Measurements from ENCODE around the gene GLRX3. TPM values are rescaled to one million over a fixed set of nuclear protein-coding genes. Genes with fewer than 3 reads are reported as not detected.
"Not testable (repeated sequence)": the region's sequence is repeated elsewhere in the genome, so short reads cannot be mapped to it uniquely, and the experiment has no call there.

Gene GLRX3
- total RNA-seq, 1 donor from 2014 or later: 137 TPM

GRCh38 chr10:130198651-130199050 is 62.5 kb downstream of the GLRX3 start:
- H2AFZ ChIP-seq (ENCODE audit: low read depth, low read length): no peak overlapping the region
- no peak overlapping the region for H3K4me3 ChIP-seq (ENCODE audit: insufficient read depth, low read depth, low read length)
- H3K27me3 ChIP-seq (ENCODE audit: insufficient read depth, low read length): no peaks in the 10 kb centered on the region
- Mint-ChIP-seq H3K9me3 (ENCODE audit: unreplicated experiment) (no peaks in the 10 kb centered on the region), H3K4me1 (ENCODE audit: low read depth, unreplicated experiment) (peaks cover 5% of the 10 kb centered on the region), H3K4me3 (ENCODE audit: unreplicated experiment) (no peak overlapping the region), H3K27me3 (ENCODE audit: low read depth, unreplicated experiment) (peaks cover 4% of the 10 kb centered on the region), H3K27ac (ENCODE audit: unreplicated experiment) (no peak overlapping the region), H3K36me3 (ENCODE audit: low read depth, unreplicated experiment) (peaks cover 6% of the 10 kb centered on the region)
- H3K27ac ChIP-seq (ENCODE audit: low read depth, low read length): no peak overlapping the region
- no peak overlapping the region for H3K9ac ChIP-seq (ENCODE audit: low read length)
- H3K4me2 ChIP-seq (ENCODE audit: low read length): no peak overlapping the region
- H4K20me1 ChIP-seq (ENCODE audit: insufficient read depth, low read length): no peaks in the 10 kb centered on the region
- FAIRE-seq (no peak), DNase-seq (ENCODE audit: low read depth) (no peak)
- no peaks in the 10 kb centered on the region for H3K36me3 ChIP-seq (ENCODE audit: insufficient read depth, low read length)
- H3K9me3 ChIP-seq (ENCODE audit: insufficient read depth, low read depth, low read length): no peaks in the 10 kb centered on the region
- H3K4me1 ChIP-seq (ENCODE audit: insufficient read depth, low read length): no peaks in the 10 kb centered on the region
- no peak for TF ChIP-seq EZH2 (IDR thresholded peaks at IDR 0.05; ENCODE audit: insufficient read depth, low read length)
- TF ChIP-seq CTCF (IDR thresholded peaks at IDR 0.05; ENCODE audit: insufficient read depth, low read depth, low read length): no peak
- no peaks in the 10 kb centered on the region for H3K79me2 ChIP-seq (ENCODE audit: insufficient read depth, low read length)

- Mint-ChIP-seq H3K4me1 (ENCODE audit: low read depth, unreplicated experiment) (no peaks in the 10 kb centered on the region), H3K9me3 (ENCODE audit: unreplicated experiment) (no peaks in the 10 kb centered on the region), H3K36me3 (ENCODE audit: low read depth, unreplicated experiment) (peaks cover 6% of the 10 kb centered on the region), H3K4me3 (ENCODE audit: unreplicated experiment) (no peak overlapping the region), H3K27me3 (ENCODE audit: low read depth, unreplicated experiment) (peaks cover 7% of the 10 kb centered on the region), H3K27ac (ENCODE audit: unreplicated experiment) (no peak overlapping the region)
- Histone ChIP-seq H4K20me1 (ENCODE audit: insufficient read depth, low read length) (no peaks in the 10 kb centered on the region), H3K79me2 (ENCODE audit: insufficient read depth, low read length) (no peaks in the 10 kb centered on the region), H3K9ac (ENCODE audit: low read length) (no peak overlapping the region), H3K4me1 (ENCODE audit: insufficient read depth, low read length) (no peaks in the 10 kb centered on the region), H3K9me3 (ENCODE audit: insufficient read depth, low read depth, low read length) (no peaks in the 10 kb centered on the region), H3K4me3 (ENCODE audit: insufficient read depth, low read depth, low read length) (no peak overlapping the region), H2AFZ (ENCODE audit: low read depth, low read length) (no peak overlapping the region), H3K36me3 (ENCODE audit: insufficient read depth, low read length) (no peaks in the 10 kb centered on the region), H3K27me3 (ENCODE audit: insufficient read depth, low read length) (no peaks in the 10 kb centered on the region), H3K27ac (ENCODE audit: low read depth, low read length) (no peak overlapping the region), H3K4me2 (ENCODE audit: low read length) (no peak overlapping the region)
- DNase-seq (ENCODE audit: low read depth) (no peak), FAIRE-seq (no peak)
- TF ChIP-seq EZH2 (IDR thresholded peaks at IDR 0.05; ENCODE audit: insufficient read depth, low read length): no peak
- TF ChIP-seq CTCF (IDR thresholded peaks at IDR 0.05; ENCODE audit: insufficient read depth, low read depth, low read length): no peak
These were observed 64.2 kb downstream of the GLRX3 start for GRCh38 chr10:130200179-130201042.

GRCh38 chr10:130201043-130201380 is 64.8 kb downstream of the GLRX3 start:
- no peak overlapping the region for H2AFZ ChIP-seq (ENCODE audit: low read depth, low read length)
- H3K36me3 ChIP-seq (ENCODE audit: insufficient read depth, low read length): no peaks in the 10 kb centered on the region
- H3K4me2 ChIP-seq (ENCODE audit: low read length): no peak overlapping the region
- FAIRE-seq: no peak
- Mint-ChIP-seq H3K36me3 (ENCODE audit: low read depth, unreplicated experiment) (peaks cover 5% of the 10 kb centered on the region), H3K4me1 (ENCODE audit: low read depth, unreplicated experiment) (no peaks in the 10 kb centered on the region), H3K9me3 (ENCODE audit: unreplicated experiment) (no peaks in the 10 kb centered on the region), H3K27ac (ENCODE audit: unreplicated experiment) (no peak overlapping the region), H3K27me3 (ENCODE audit: low read depth, unreplicated experiment) (peaks cover 7% of the 10 kb centered on the region), H3K4me3 (ENCODE audit: unreplicated experiment) (no peak overlapping the region)
- H3K79me2 ChIP-seq (ENCODE audit: insufficient read depth, low read length): no peaks in the 10 kb centered on the region
- H3K4me3 ChIP-seq (ENCODE audit: insufficient read depth, low read depth, low read length): no peak overlapping the region
- TF ChIP-seq EZH2 (IDR thresholded peaks at IDR 0.05; ENCODE audit: insufficient read depth, low read length) (no peak), CTCF (IDR thresholded peaks at IDR 0.05; ENCODE audit: insufficient read depth, low read depth, low read length) (no peak)
- H3K27ac ChIP-seq (ENCODE audit: low read depth, low read length): no peak overlapping the region
- no peak for DNase-seq (ENCODE audit: low read depth)
- no peaks in the 10 kb centered on the region for H4K20me1 ChIP-seq (ENCODE audit: insufficient read depth, low read length)
- no peaks in the 10 kb centered on the region for H3K27me3 ChIP-seq (ENCODE audit: insufficient read depth, low read length)
- H3K4me1 ChIP-seq (ENCODE audit: insufficient read depth, low read length): no peaks in the 10 kb centered on the region
- H3K9ac ChIP-seq (ENCODE audit: low read length): no peak overlapping the region
- no peaks in the 10 kb centered on the region for H3K9me3 ChIP-seq (ENCODE audit: insufficient read depth, low read depth, low read length)

- not testable (repeated sequence) for H3K9me3 ChIP-seq (ENCODE audit: insufficient read depth, low read depth, low read length); H2AFZ ChIP-seq (ENCODE audit: low read depth, low read length); H3K9ac ChIP-seq (ENCODE audit: low read length); H3K4me3 ChIP-seq (ENCODE audit: insufficient read depth, low read depth, low read length); H3K4me2 ChIP-seq (ENCODE audit: low read length); H3K4me3 Mint-ChIP-seq (ENCODE audit: unreplicated experiment); H3K36me3 ChIP-seq (ENCODE audit: insufficient read depth, low read length); H3K79me2 ChIP-seq (ENCODE audit: insufficient read depth, low read length); H3K36me3 Mint-ChIP-seq (ENCODE audit: low read depth, unreplicated experiment); H4K20me1 ChIP-seq (ENCODE audit: insufficient read depth, low read length); H3K27ac ChIP-seq (ENCODE audit: low read depth, low read length); H3K4me1 ChIP-seq (ENCODE audit: insufficient read depth, low read length); H3K27me3 Mint-ChIP-seq (ENCODE audit: low read depth, unreplicated experiment); H3K4me1 Mint-ChIP-seq (ENCODE audit: low read depth, unreplicated experiment); FAIRE-seq; H3K27me3 ChIP-seq (ENCODE audit: insufficient read depth, low read length); DNase-seq (ENCODE audit: low read depth); H3K9me3 Mint-ChIP-seq (ENCODE audit: unreplicated experiment); H3K27ac Mint-ChIP-seq (ENCODE audit: unreplicated experiment)
These were observed 66.0 kb downstream of the GLRX3 start for GRCh38 chr10:130202150-130202549.

Data from astrocyte (in vitro differentiated cells and primary cell).